ENCODE data around the gene AGMO. TPM values are rescaled to one million over a fixed set of nuclear protein-coding genes. Genes with fewer than 3 reads are reported as not detected.

AGMO gene
- total and polyA plus RNA-seq, 2 donors from 2014 or later: 1.4 to 4.5 TPM

DNA sequence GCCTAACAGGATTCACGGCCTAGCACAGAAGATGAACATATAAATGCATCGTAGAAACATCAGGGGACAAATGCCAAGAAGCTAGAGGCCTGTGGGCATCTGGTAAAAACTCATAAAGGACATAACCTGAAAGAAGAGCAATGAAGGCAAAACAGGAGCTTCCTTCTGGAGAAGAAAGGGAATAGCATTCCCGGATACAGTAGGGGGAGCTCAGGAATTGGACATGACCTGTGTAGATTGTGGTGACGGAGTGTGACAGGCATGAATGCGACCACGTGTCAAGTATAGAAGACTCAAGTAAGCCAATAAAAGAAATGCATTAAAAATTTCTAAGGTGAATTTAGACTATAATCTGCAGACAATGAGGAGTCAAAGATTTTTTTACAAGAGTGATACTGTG is 270.1 kb downstream of the AGMO start:
- H3K27ac ChIP-seq (ENCODE audit: low read depth in 2 of 2, low read length in 2 of 2): no peak overlapping the region
- H3K36me3 ChIP-seq (ENCODE audit: control insufficient read depth in 2 of 3, insufficient read depth in 3 of 3, low read length in 3 of 3): no peaks in the 10 kb centered on the region
- FAIRE-seq (no peak), DNase-seq (no peak)
- intact Hi-C loops (cut with DNase I): no loop called here
- H3K27me3 ChIP-seq (ENCODE audit: control insufficient read depth, insufficient read depth, low read length): no peaks in the 10 kb centered on the region
- TF ChIP-seq, protein P1, sequence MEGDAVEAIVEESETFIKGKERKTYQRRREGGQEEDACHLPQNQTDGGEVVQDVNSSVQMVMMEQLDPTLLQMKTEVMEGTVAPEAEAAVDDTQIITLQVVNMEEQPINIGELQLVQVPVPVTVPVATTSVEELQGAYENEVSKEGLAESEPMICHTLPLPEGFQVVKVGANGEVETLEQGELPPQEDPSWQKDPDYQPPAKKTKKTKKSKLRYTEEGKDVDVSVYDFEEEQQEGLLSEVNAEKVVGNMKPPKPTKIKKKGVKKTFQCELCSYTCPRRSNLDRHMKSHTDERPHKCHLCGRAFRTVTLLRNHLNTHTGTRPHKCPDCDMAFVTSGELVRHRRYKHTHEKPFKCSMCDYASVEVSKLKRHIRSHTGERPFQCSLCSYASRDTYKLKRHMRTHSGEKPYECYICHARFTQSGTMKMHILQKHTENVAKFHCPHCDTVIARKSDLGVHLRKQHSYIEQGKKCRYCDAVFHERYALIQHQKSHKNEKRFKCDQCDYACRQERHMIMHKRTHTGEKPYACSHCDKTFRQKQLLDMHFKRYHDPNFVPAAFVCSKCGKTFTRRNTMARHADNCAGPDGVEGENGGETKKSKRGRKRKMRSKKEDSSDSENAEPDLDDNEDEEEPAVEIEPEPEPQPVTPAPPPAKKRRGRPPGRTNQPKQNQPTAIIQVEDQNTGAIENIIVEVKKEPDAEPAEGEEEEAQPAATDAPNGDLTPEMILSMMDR (IDR thresholded peaks at IDR 0.05; ENCODE audit: borderline replicate concordance, extremely low read depth, insufficient read depth): no peak
- no peaks in the 10 kb centered on the region for H3K4me1 ChIP-seq (ENCODE audit: control insufficient read depth in 2 of 3, insufficient read depth in 2 of 3, low read depth in 1 of 3, low read length in 3 of 3)
- H3K9me3 ChIP-seq (ENCODE audit: control insufficient read depth in 2 of 3, insufficient read depth in 1 of 3, low read length in 3 of 3): no peaks in the 10 kb centered on the region
- H3K9ac ChIP-seq (ENCODE audit: low read length in 3 of 3): no peak overlapping the region
- H3K4me3 ChIP-seq (ENCODE audit: low read length in 3 of 3): no peak overlapping the region

DNA sequence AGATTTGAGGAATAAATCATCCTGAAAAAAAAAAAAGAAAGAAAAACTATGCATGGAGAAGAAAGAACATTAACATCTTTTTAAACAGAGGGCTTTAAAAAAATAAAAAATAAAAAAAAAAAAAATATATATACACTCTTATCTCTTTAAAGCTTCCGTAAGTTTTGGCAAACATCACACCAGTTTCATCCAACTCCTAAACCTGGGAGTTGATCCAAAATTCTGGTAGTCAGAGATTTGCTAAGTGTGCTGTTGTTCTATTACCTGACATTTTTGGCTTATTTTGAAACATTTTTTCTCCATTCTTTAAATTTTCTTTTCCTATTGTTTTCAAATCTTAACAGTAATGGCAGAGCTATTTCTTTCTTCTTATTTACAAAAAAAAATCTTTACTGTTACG is 273.1 kb downstream of the AGMO start:
- Histone ChIP-seq H3K4me3 (ENCODE audit: low read length in 3 of 3) (no peak overlapping the region), H3K9me3 (ENCODE audit: control insufficient read depth in 2 of 3, insufficient read depth in 1 of 3, low read length in 3 of 3) (no peaks in the 10 kb centered on the region), H3K27me3 (ENCODE audit: control insufficient read depth, insufficient read depth, low read length) (no peaks in the 10 kb centered on the region), H3K27ac (ENCODE audit: low read depth in 2 of 2, low read length in 2 of 2) (no peak overlapping the region), H3K36me3 (ENCODE audit: control insufficient read depth in 2 of 3, insufficient read depth in 3 of 3, low read length in 3 of 3) (no peaks in the 10 kb centered on the region), H3K4me1 (ENCODE audit: control insufficient read depth in 2 of 3, insufficient read depth in 2 of 3, low read depth in 1 of 3, low read length in 3 of 3) (no peaks in the 10 kb centered on the region), H3K9ac (ENCODE audit: low read length in 3 of 3) (no peak overlapping the region)
- intact Hi-C loops (cut with DNase I): no loop called here
- FAIRE-seq: no peak
- TF ChIP-seq, protein P1 (IDR thresholded peaks at IDR 0.05; ENCODE audit: borderline replicate concordance, extremely low read depth, insufficient read depth): no peak
- DNase-seq: no peak

DNA sequence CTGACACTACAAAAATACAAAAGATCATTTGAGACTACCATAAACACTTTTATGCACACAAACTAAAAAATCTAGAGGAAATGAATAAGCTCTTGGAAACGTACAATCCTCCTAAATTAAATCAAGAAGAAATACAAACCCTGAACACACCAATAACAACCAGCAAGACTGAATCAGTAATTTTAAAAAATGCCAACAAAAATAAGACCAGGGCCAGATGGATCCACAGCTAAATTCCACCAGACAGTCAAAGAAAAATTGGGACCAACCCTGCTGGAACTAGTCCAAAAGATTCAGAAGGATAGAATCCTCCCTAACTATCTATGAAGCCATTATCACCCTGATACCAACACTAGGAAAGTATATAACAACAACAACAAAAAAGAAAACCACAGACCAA is 277.4 kb downstream of the AGMO start:
- H3K4me3 ChIP-seq (ENCODE audit: low read length in 3 of 3): no peak overlapping the region
- FAIRE-seq (no peak), DNase-seq (no peak)
- H3K36me3 ChIP-seq (ENCODE audit: control insufficient read depth in 2 of 3, insufficient read depth in 3 of 3, low read length in 3 of 3): no peaks in the 10 kb centered on the region
- H3K27me3 ChIP-seq (ENCODE audit: control insufficient read depth, insufficient read depth, low read length): no peaks in the 10 kb centered on the region
- intact Hi-C loops (cut with DNase I): no loop called here
- H3K27ac ChIP-seq (ENCODE audit: low read depth in 2 of 2, low read length in 2 of 2): no peak overlapping the region
- H3K9ac ChIP-seq (ENCODE audit: low read length in 3 of 3): no peak overlapping the region
- peaks cover 0 to 4% (median 0%) of the 10 kb centered on the region in 3 donors for H3K9me3 ChIP-seq (ENCODE audit: control insufficient read depth in 2 of 3, insufficient read depth in 1 of 3, low read length in 3 of 3)
- TF ChIP-seq, protein P1 (IDR thresholded peaks at IDR 0.05; ENCODE audit: borderline replicate concordance, extremely low read depth, insufficient read depth): no peak
- no peaks in the 10 kb centered on the region for H3K4me1 ChIP-seq (ENCODE audit: control insufficient read depth in 2 of 3, insufficient read depth in 2 of 3, low read depth in 1 of 3, low read length in 3 of 3)

DNA sequence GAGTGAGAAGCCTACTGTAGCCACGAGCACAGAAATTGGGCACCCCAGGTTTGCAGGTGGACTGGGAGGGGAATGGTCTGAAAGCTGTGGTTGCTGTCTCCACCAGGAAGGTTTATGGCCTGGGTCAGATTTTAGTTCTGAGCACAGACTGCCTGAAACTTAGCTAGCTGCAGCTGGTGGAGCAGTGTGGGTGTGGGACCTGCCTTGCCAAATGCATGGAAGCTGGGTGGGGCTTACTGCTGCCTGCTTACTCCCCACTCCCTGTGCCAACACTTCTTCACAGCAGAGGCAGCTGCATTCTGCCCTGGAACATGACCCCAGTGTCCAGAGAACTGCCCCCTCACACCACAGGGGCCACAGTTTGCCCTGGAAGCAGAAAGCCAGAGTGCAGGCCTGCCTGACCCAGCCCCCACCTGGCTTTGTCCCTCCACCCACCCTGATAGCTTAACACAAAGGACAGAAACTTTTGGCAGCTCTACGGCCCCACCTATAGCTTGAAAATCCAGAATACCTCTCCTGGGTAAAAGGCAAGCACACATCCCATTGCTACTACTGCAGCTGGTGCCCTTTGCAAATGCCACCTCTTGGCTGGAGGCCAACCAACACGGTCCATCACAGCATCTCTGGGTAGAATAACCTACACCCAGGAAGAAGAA is 281.6 kb downstream of the AGMO start:
- TF ChIP-seq, protein P1 (IDR thresholded peaks at IDR 0.05; ENCODE audit: borderline replicate concordance, extremely low read depth, insufficient read depth): no peak
- Histone ChIP-seq H3K4me1 (ENCODE audit: control insufficient read depth in 2 of 3, insufficient read depth in 2 of 3, low read depth in 1 of 3, low read length in 3 of 3) (no peaks in the 10 kb centered on the region), H3K36me3 (ENCODE audit: control insufficient read depth in 2 of 3, insufficient read depth in 3 of 3, low read length in 3 of 3) (no peaks in the 10 kb centered on the region), H3K9me3 (ENCODE audit: control insufficient read depth in 2 of 3, insufficient read depth in 1 of 3, low read length in 3 of 3) (peaks cover 0 to 10% (median 0%) of the 10 kb centered on the region in 3 donors), H3K4me3 (ENCODE audit: low read length in 3 of 3) (no peak overlapping the region), H3K9ac (ENCODE audit: low read length in 3 of 3) (no peak overlapping the region), H3K27ac (ENCODE audit: low read depth in 2 of 2, low read length in 2 of 2) (no peak overlapping the region), H3K27me3 (ENCODE audit: control insufficient read depth, insufficient read depth, low read length) (no peaks in the 10 kb centered on the region)
- DNase-seq: no peak
- intact Hi-C loops (cut with DNase I): no loop called here
- FAIRE-seq: no peak

All from kidney (tissue), 14 donors.